ENCODE results near the gene IFT81.
"Not testable (repeated sequence)": the region's sequence is repeated elsewhere in the genome, so short reads cannot be mapped to it uniquely, and the experiment has no call there.

IFT81 gene

DNA sequence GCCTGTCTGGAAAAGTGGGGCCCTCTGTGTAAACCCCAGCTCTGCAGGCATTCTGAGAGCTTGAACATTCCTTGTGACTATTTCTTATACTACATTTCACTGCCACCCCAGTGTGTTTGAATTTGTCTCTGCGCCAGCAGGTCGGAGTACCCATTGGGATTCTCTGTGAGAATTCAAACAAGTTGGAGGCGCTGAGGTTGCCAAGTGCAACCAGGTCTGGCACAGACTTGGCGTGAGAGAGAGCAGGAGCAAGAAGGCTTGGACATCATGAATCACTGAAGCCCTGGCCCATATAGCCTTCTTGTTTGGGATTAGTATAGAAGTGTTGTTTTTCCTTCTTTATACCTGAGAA, 123.9 kb downstream of the IFT81 start:
- DNase-seq = no peak

DNA sequence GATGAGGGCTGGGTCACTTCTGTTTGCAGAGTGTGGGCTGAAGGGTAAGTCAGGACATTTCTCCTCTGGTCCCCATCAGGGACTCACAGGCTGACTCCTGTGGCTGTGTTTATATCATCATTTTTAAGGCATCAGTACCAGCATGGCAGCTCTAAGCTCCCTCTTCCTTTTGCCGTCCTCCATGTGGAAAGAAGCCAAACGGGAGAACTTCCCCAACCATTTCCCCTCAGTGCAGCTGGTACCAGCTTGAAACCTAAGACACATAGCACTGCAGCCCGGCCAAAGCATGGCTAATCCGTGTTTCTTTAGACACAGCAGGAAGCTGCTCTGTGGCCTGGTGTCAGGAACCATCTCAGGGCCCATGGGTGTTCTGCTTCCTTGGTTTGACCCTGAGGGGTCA, 124.9 kb downstream of the IFT81 start:
- DNase-seq = no peak

DNA sequence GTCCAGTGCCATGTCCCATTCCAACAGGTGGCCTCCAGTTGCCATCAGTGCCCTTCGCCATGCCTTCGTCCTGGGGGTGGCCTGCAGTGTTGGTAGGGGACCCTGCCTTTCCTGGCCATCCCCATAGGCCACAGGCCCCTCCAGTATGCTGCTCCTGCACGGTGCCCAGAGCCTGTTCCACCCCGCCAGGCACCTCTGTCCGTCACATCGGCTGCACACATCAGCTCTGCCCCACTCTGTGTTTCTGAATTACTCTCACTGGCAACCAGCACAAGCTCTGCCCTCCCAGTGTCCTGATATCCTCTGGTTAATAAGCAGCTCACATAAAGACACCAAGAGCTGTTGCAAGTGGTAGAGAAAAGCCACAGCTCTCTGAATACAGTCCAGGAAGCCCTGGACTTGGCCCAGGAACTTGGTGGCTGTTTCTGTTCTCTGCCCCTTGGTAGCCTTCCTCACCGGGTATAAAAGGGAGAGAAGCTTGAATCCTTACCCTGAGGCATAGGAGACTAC, 125.6 kb downstream of the IFT81 start:
- DNase-seq = no peak

DNA sequence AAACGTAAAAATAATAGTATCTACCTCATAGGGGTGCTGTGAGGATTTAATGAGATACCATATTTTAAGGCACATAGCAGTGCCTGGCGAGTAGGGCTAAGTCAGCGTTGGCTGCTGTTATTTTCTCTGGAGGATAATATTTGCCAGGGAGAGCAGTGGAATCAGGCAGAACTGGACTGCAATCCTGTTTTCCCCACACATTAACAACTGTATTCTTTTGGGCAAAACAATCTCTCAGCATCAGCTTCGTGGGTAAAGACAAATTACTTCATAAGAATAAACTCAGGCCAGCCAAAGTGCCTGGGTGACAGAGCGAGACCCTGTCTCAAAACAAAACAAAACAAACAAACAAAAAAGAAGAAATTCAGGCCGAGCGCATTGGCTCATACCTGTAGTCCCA, 127.2 kb downstream of the IFT81 start:
- no peak for DNase-seq

DNA sequence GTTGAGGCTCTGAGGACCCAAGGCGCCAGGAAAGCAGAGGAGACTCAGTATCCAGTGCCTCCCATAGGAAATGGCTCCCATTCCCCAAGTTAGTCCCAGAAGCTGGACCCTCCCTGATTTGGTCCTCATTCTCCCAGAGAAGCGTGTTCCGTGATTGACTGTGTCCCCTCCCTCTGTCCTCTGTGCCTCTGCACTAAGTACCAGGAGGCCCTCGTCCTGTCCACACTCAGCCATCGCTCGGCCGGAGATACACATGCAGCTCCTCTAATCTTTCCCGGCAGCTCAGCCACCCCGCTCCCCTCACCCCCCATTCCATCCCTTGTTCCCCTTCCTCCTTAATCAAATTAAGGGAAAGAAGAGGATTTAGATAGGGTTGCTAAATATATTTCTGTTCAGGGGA, 128.6 kb downstream of the IFT81 start:
- no peak for DNase-seq

DNA sequence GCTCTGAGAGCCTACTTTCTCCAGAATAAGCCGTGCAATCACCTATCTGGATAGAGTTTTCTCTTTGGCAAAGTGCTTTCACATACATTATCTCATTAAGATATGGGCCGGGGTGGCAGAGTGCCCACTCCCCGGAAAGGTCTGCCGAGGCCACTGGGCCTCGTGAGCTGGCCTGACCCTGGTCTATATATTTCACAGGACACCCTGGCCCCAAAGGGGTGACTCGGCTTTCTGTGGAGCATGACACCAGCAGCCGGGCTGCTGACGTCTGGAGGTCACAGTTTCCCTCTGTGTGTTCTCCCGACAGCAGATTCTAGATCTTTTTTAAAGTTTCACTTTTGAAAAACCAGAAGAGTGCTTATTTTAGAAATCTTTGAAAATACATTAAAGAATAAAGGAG, 129.0 kb downstream of the IFT81 start:
- DNase-seq = no peak

DNA sequence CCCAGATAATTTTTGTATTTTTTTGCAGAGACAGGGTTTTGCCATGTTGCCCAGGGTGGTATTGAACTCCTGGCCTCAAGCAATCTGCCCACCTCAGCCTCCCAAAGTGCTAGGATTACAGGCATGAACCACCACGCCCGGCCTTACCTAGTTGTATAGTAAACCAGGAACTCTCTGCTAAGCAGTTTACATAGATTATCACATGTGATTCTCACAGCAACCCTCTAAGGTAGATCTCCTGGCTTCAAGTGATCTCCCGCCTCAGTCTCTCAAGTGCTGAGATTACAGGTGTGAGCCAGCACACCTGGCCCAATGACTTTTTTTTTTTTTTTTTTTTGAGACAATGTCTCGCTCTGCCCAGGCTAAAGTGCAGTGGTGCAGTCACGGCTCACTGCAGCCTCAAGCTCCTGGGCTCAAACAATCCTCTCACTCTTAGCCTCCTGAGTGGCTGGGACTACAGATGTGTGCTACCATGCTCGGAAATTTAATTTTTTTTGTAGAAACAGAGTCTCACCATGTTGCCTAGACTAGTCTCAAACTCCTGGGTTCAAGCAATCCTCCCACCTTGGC, 130.9 kb downstream of the IFT81 start:
- DNase-seq = no peak

DNA sequence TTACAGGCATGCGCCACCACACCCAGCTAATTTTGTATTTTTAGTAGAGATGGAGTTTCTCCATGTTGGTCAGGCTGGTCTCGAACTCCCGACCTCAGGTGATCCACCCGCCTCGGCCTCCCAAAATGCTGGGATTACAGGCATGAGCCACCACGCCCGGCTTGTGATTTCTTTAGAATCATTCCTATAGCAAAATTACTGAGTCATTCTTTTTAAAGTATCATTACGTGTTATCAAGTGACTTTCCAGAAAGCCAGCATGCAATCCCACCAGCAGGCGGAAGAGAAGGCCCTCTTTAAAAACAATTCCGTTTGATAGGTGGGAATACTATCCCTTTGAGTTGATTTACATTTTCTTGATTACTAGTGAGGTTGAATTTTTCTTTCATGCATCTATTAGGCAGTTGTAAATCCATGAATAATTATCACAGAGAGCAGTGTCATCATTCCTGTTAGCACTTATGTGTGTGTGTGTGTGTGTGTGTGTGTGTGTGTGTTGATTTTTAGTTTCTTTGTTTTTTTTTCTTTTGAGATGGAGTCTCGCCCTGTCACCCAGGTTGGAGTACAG, 131.8 kb downstream of the IFT81 start:
- DNase-seq = not testable (repeated sequence)

DNA sequence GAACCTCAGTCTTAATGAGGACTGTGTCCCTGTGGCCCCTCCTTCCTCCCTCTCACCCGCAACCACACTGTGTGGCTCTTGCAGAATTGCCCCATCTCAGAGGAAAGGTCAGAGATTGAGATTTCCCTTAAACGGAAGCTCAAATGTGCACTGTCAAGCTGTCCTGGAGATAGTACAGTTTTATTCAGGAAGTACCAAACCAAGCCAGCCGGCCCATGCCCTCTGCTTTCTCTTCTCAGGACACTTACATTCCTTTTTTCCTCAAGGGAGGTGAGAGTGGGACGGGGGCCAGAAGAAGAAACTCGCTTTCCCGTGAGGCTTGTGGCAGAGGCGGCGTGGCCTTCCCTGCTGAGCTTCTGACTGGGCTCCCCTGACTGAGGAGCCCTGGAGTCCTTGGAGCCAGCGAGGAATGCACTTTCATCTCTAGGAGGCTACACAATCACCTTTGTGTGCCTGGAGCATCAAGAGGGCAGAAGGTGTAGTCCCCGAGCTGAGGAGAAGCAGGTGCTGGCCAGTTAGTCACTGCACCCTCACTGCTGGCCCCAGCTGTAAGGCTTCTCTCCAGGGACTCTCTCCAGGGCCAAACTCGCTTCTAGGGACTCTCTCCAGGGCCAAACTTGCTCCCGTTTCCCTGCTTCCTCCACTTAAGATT, 132.7 kb downstream of the IFT81 start:
- no peak for DNase-seq

DNA sequence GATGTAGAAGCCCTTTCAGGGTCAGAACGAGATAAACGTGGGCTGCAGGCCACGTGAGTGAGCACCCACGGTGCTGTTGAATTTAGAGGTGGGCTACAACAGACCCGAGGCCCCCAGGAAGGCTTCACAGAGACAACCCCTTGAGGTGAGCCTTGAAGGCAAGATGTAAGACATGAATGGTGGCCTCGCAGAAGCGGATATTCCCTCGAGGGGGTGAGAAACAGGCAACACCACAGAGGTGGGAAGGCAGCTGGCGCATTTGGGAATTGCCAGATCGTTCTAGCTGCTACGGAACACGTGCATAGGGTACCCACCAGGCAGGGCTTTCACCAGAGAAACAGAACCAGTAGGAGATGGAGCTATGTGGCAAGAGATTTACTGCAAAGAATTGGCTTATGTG, 134.3 kb downstream of the IFT81 start:
- no peak for DNase-seq

DNA sequence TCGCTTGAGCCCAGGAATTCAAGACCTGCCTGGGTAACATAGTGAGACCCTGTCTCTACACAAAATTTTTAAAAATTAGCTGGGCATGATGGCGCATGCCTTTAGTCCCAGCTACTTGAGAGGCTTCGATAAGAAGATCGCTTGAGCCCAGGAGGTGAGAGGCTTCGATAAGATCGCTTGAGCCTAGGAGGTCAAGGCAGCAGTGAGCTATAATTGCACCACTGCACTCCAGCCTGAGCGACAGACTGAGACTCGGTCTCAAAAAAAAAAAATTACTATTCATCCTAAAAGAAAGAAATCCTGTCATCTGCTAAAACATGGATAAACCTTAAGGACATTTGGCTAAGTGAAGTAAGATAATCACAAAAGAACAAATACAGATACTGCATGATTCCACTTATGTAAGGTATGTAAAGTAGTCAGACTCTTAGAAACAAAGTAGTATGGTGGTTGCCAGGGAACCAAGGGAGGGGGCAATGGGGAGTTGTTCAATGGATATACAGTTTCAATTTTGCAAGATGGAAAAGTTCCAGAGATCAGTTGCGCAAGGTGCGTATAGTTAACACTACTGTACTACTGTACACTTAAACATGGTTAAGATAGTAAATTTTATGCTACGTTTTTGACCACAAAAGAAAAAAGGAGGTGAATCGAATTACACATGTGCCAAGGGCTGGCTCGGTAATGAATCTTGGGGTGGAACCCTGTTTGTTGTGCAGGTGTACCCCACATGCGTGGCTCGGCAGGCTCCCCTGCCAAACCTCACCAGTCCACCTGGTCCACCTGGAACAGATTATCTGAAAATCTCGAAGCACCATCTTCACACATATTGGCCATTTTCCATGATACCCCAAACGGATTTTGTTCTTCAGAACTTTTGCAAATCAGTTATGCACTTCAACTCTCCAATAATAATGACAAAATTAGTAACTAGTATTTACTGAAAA, 138.6 kb downstream of the IFT81 start:
- DNase-seq = no peak

DNA sequence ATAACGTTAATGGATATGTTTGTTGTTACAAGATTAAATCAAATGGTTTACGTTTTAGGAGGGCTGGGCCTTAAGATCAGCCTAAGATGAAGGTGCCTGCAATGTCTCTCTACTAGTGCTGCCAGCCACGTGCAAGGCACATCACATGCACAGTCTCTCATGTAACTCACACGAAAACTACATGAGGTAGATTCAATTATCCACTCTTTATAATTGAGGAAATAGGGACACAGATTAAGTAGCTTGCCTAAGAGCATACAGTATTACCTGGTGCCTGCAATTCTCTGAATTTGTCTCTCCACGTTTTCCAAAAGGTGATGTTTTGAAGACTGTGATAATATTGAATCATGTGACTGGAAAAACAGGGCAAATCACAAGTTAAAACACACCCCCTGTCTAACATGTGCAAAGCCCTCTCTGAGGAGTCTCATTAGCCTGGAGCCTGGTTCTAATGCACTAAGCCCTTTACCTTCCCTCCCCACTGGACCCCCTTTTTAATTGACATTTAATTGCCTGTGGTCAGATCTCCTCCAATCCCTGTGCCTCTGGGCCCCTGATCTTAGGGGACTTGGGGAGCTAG, 142.3 kb downstream of the IFT81 start:
- no peak for DNase-seq

DNA sequence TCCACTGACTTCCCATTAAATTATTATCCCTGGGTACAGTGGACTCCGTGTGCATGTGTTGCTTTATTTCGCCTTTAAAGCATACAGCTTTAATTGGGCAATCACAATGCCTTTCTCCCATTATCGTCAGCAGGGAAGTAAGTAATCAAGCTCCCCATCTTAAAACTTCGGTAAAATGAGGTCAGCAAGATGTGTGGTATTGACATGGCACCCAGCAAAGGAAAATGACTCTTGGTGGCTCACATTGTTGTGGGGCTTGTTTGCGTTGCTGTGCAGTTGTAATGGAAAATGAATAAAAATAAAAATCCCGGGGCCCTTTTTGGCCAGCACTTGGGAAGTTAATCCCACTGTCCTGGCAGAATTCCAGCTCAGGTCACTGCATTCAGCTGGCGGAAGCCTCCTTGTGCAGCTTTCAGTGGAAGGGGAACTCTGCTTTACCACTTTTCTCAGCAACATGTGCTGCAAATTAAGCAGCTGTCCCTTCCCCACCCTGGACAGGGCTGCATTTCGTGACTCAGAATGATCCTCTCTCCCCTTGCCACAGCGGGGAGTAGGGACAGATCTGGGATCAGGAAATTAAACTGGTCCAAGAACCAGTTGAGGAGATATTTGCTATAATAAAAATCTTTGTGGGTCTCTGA, 142.9 kb downstream of the IFT81 start:
- DNase-seq = no peak

Measured in CD4-positive, alpha-beta T cell treated with Interleukin-17A for 1 hour (primary cell).